Measurements from ENCODE around the gene ETV2. TPM values are rescaled to one million over a fixed set of nuclear protein-coding genes. Genes with fewer than 3 reads are reported as not detected.

Gene ETV2
- total and polyA plus RNA-seq, 2 of the 4 experiments (the other 2 are of a cell fraction), result 1.2 TPM; not detected in 1

DNA sequence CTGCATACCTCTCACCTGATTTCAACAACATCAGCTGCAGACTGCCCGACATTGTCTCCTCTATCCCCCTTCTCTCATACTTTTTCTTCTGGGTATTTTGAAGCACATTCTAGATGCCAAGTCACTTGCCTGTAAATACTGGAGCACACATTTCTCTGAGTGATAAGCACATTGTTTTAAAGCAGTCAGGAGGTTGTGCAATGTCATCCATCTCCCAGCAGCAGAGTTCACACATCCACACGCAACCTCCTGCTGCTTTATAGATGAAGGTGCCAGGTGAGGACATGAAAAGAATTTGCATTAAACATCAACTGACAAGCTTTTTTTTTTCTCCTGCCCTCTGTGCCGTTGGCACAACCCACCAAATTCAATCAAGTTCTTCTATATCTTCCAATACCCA, 30.3 kb downstream of the ETV2 start:
- dilution Hi-C loops (cut with HindIII; ENCODE audit: low sequenced_read_pairs, unreplicated experiment) (no loop called here), in situ Hi-C loops (cut with MboI; ENCODE audit: low sequenced_read_pairs) (no loop called here), intact Hi-C loops (cut with micrococcal nuclease) (no loop called here)
- Histone ChIP-seq H3K4me1 (ENCODE audit: control insufficient read depth, insufficient read depth, low read length) (no peaks in the 10 kb centered on the region), H2BK120ac (ENCODE audit: low read depth, low read length) (no peak overlapping the region), H3K9ac (ENCODE audit: low read depth, low read length) (no peak overlapping the region), H2BK15ac (ENCODE audit: low read depth, low read length) (no peak overlapping the region), H2AFZ (replicated peaks; ENCODE audit: low read length, poor library complexity) (no peak overlapping the region), H3K4me3 (ENCODE audit: insufficient read depth, low read depth, low read length) (no peak overlapping the region), H2AK5ac (ENCODE audit: low read depth, low read length) (no peak overlapping the region), H3K18ac (ENCODE audit: low read depth, low read length) (no peak overlapping the region), H3K79me1 (ENCODE audit: low read depth in 1 of 2, low read length in 2 of 2) (no peaks in the 10 kb centered on the region), H4K91ac (ENCODE audit: insufficient read depth, low read depth, low read length) (no peak overlapping the region), H4K8ac (ENCODE audit: low read depth in 2 of 2, low read length in 2 of 2) (no peak overlapping the region), H3K27ac (ENCODE audit: insufficient read depth, low read length) (no peak overlapping the region), H2AK9ac (replicated peaks; ENCODE audit: low read depth, low read length, poor library complexity) (no peak overlapping the region), H3K9me1 (ENCODE audit: insufficient read depth, low read length) (no peaks in the 10 kb centered on the region), H4K5ac (ENCODE audit: low read depth, low read length) (no peak overlapping the region), H2BK20ac (ENCODE audit: low read depth, low read length) (no peak overlapping the region), H2BK5ac (ENCODE audit: low read depth, low read length, poor library complexity, severe bottlenecking) (no peak overlapping the region), H3K4ac (ENCODE audit: low read depth, low read length) (no peak overlapping the region), H3K14ac (replicated peaks; ENCODE audit: low read depth, low read length) (no peak overlapping the region), H3K56ac (ENCODE audit: extremely low read depth, insufficient read depth, low read length) (no peak overlapping the region), H3K36me3 (ENCODE audit: control insufficient read depth, insufficient read depth, low read length) (no peaks in the 10 kb centered on the region), H3K27me3 (ENCODE audit: control insufficient read depth, insufficient read depth, low read length) (peaks cover 7% of the 10 kb centered on the region; the same call in 1 of the 2 replicates), H3K9me3 (ENCODE audit: control insufficient read depth, insufficient read depth, low read length) (no peaks in the 10 kb centered on the region), H3K4me2 (ENCODE audit: low read depth, low read length) (no peak overlapping the region), H4K20me1 (ENCODE audit: insufficient read depth, low read length) (no peaks in the 10 kb centered on the region), H3K23ac (ENCODE audit: low read depth, low read length) (no peak overlapping the region)
- BruUV-seq (replicated peaks), result no TSS peak
- DNase-seq, result no peak
- no peak for TF ChIP-seq MXI1 (IDR thresholded peaks at IDR 0.05; ENCODE audit: borderline replicate concordance, low read depth, low read length)
- TF ChIP-seq CEBPB (IDR thresholded peaks at IDR 0.05; ENCODE audit: low read depth, low read length), result peak; percentile 64
- TF ChIP-seq ELK1 (IDR thresholded peaks at IDR 0.05; ENCODE audit: borderline replicate concordance, low read depth, low read length), result no peak
- no peak for TF ChIP-seq BHLHE40 (IDR thresholded peaks at IDR 0.05; ENCODE audit: low read depth, low read length)
- TF ChIP-seq POLR2A (IDR thresholded peaks at IDR 0.05; ENCODE audit: low read depth, low read length), result no peak
- no peak for TF ChIP-seq MAFK (IDR thresholded peaks at IDR 0.05; ENCODE audit: low read depth, low read length)
- no CpG with 5 or more reads among the region's 3 CpGs for WGBS, 2 experiments (ENCODE audit: extremely low coverage in 2 of 2, insufficient read length in 1 of 2)
- ChIA-PET POLR2A (ENCODE audit: unreplicated experiment) (interaction anchor here (0.5 to 0.7 kb wide), 2 partner anchors 11 to 13 kb away, joined by 3 read pairs; no protein-coding TSS in a partner anchor), CTCF (no interaction called here)
- no peak for ATAC-seq (ENCODE audit: low read depth)
